ENCODE measurements around the gene AREL1. TPM values are rescaled to one million over a fixed set of nuclear protein-coding genes. Genes with fewer than 3 reads are reported as not detected.

Gene AREL1
- total RNA-seq, 1 experiment from 2014 or later: 34.2 TPM

DNA sequence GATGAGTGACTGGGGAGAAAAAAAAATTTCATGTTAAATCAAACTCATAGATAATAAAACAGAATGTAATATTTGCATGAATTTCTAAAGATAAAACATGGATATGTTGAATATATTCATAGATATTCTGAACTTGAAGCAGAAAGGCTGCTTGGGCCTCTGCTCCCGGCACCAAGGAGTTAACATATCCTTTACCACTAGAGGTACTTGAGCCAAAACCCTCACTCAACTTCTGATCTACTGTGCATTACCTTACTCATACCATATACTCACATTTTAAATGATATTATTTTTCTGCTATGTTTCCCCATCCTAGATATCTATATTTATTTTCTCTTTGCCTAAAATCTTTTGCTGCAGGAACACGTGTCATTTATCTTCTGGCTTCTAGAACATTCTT is 14.9 kb downstream of the AREL1 start:
- H3K36me3 Mint-ChIP-seq (ENCODE audit: insufficient read depth in 1 of 3, low read depth in 3 of 3): peaks cover 23 to 29% (median 23%) of the 10 kb centered on the region in 3 experiments
- no peak overlapping the region for H2AK5ac ChIP-seq (ENCODE audit: insufficient read length, low read length)
- H3K18ac ChIP-seq (ENCODE audit: insufficient read length, low read depth, low read length): no peak overlapping the region
- H3K4me2 ChIP-seq (ENCODE audit: insufficient read depth, insufficient read length, low read length): no peak overlapping the region
- no peaks in the 10 kb centered on the region for H4K20me1 ChIP-seq (ENCODE audit: control insufficient read depth, insufficient read depth, insufficient read length)
- no peak overlapping the region for H3K23ac ChIP-seq (ENCODE audit: insufficient read length, low read depth, low read length)
- no peak overlapping the region for H3K27ac Mint-ChIP-seq
- H3K79me1 ChIP-seq (ENCODE audit: insufficient read depth, low read depth, low read length, poor library complexity, severe bottlenecking): peaks cover 3% of the 10 kb centered on the region
- no peak overlapping the region for H2BK120ac ChIP-seq (ENCODE audit: low read depth, low read length, poor library complexity, severe bottlenecking)
- no peak overlapping the region for H3K14ac ChIP-seq (ENCODE audit: insufficient read depth, low read length)
- H2AFZ ChIP-seq (ENCODE audit: low read length): no peak overlapping the region
- no peaks in the 10 kb centered on the region for H3K23me2 ChIP-seq (ENCODE audit: insufficient read length, low read depth, low read length, poor library complexity, severe bottlenecking)
- no peak overlapping the region for H3K56ac ChIP-seq (ENCODE audit: insufficient read length, low read depth, low read length)
- H4K91ac ChIP-seq (ENCODE audit: insufficient read length, low read depth, low read length): no peak overlapping the region
- no peak overlapping the region for H3K9ac ChIP-seq (ENCODE audit: extremely low read depth, insufficient read length, low read length)
- no peak overlapping the region for H4K8ac ChIP-seq (replicated peaks; ENCODE audit: insufficient read length, low read depth, low read length)
- H3T11ph ChIP-seq (ENCODE audit: low read length): no peak overlapping the region
- peaks cover 5% of the 10 kb centered on the region; the same call in 1 of the 2 replicates for H3K79me2 ChIP-seq (ENCODE audit: insufficient read depth, low read length)
- H2BK15ac ChIP-seq (ENCODE audit: low read depth, low read length): no peak overlapping the region
- no peaks in the 10 kb centered on the region for H3K27me3 ChIP-seq (ENCODE audit: insufficient read depth, low read length)
- no peak overlapping the region for H4K5ac ChIP-seq (ENCODE audit: insufficient read length, low read depth, low read length)
- no peak overlapping the region for H2BK5ac ChIP-seq (ENCODE audit: insufficient read length, low read length)
- H2BK12ac ChIP-seq (ENCODE audit: insufficient read length, low read depth, low read length): no peak overlapping the region
- WGBS (ENCODE audit: extremely low coverage, insufficient read length, low lambda C conversion rate): no CpG with 5 or more reads among the region's 2 CpGs
- H3K9me3 ChIP-seq (ENCODE audit: control insufficient read depth, low read depth, low read length): no peaks in the 10 kb centered on the region
- TF ChIP-seq, protein P1, sequence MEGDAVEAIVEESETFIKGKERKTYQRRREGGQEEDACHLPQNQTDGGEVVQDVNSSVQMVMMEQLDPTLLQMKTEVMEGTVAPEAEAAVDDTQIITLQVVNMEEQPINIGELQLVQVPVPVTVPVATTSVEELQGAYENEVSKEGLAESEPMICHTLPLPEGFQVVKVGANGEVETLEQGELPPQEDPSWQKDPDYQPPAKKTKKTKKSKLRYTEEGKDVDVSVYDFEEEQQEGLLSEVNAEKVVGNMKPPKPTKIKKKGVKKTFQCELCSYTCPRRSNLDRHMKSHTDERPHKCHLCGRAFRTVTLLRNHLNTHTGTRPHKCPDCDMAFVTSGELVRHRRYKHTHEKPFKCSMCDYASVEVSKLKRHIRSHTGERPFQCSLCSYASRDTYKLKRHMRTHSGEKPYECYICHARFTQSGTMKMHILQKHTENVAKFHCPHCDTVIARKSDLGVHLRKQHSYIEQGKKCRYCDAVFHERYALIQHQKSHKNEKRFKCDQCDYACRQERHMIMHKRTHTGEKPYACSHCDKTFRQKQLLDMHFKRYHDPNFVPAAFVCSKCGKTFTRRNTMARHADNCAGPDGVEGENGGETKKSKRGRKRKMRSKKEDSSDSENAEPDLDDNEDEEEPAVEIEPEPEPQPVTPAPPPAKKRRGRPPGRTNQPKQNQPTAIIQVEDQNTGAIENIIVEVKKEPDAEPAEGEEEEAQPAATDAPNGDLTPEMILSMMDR (conservative IDR thresholded peaks at IDR 0.05): peak; percentile 28; the same call in 1 of the 3 replicates
- H3K27me3 Mint-ChIP-seq (ENCODE audit: low read depth): no peaks in the 10 kb centered on the region
- H2BK20ac ChIP-seq (ENCODE audit: low read depth, low read length, poor library complexity, severe bottlenecking): no peak overlapping the region
- no peaks in the 10 kb centered on the region for H3K4me1 Mint-ChIP-seq
- peaks cover 13 to 19% of the 10 kb centered on the region in 2 experiments for H3K9me3 Mint-ChIP-seq
- DNase-seq: no peak
- no peak overlapping the region for H3K4ac ChIP-seq (ENCODE audit: low read depth, low read length)
- no peak overlapping the region for H3K27ac ChIP-seq (ENCODE audit: insufficient read length, low read depth, low read length)
- H3K4me1 ChIP-seq (ENCODE audit: insufficient read depth, low read length): no peaks in the 10 kb centered on the region
- no peak overlapping the region for H3K4me3 Mint-ChIP-seq
